Ishikawa (cell line): ENCODE data around the gene DCBLD1.

Experiments
- EP300 ChIP-seq: IDR thresholded peaks from 2 replicates; pipeline ENCODE4 v1.6.1; 2012; ENCODE audit warnings: borderline replicate concordance
- FOXM1 ChIP-seq: IDR thresholded peaks from 2 replicates; pipeline ENCODE4 v1.6.1; 2012; ENCODE audit warnings: low read depth, borderline replicate concordance
- MAX ChIP-seq: IDR thresholded peaks from 2 replicates; pipeline ENCODE4 v1.6.1; 2012

GRCh38 chr6:117585647-117586046, 103.2 kb downstream of the DCBLD1 start:
- no peak for TF ChIP-seq FOXM1
- TF ChIP-seq MAX = no peak
- TF ChIP-seq EP300 = no peak
